Neural progenitor cell (in vitro differentiated cells): ENCODE measurements around the gene RPA1. TPM values are rescaled to one million over a fixed set of nuclear protein-coding genes. Genes with fewer than 3 reads are reported as not detected.

Experiments
- DNase-seq: peaks from one replicate; pipeline ENCODE4 v3.0.0-alpha.2; 2016; ENCODE audit warnings: low spot score
- H2AFZ ChIP-seq: fragments of 200-600 bp; sonication (generic); replicated peaks from 2 replicates; pipeline ENCODE4 v1.6.1; 2016; ENCODE audit warnings: antibody characterized with exemption
- H3F3A ChIP-seq: fragments of 200-600 bp; sonication (generic); 2 replicates; pipeline ENCODE4 v1.6.1; 2016; ENCODE audit warnings: antibody characterized with exemption, low read depth
- H3K27ac ChIP-seq: fragments of 200-600 bp; sonication (generic); 2 replicates; pipeline ENCODE4 v1.5.1; 2016; ENCODE audit warnings: mild to moderate bottlenecking
- H3K27me3 ChIP-seq: fragments of 200-600 bp; sonication (generic); 2 replicates; pipeline ENCODE4 v1.6.1; 2016; ENCODE audit warnings: mild to moderate bottlenecking, moderate library complexity
- H3K36me3 ChIP-seq: fragments of 200-600 bp; sonication (generic); 2 replicates; pipeline ENCODE4 v1.5.1; 2016
- H3K4me1 ChIP-seq: fragments of 200-600 bp; sonication (generic); 2 replicates; pipeline ENCODE4 v1.6.1; 2016; ENCODE audit warnings: mixed run types
- H3K4me2 ChIP-seq: fragments of 200-600 bp; sonication (generic); 2 replicates; pipeline ENCODE4 v1.6.1; 2016
- H3K4me3 ChIP-seq: fragments of 200-600 bp; sonication (generic); 2 replicates; pipeline ENCODE4 v1.5.1; 2016
- H3K79me2 ChIP-seq: fragments of 200-600 bp; sonication (generic); 2 replicates; pipeline ENCODE4 v1.6.1; 2016; ENCODE audit warnings: low read depth
- H3K9ac ChIP-seq: fragments of 200-600 bp; sonication (generic); 2 replicates; pipeline ENCODE4 v1.6.1; 2016
- H3K9me3 ChIP-seq: fragments of 200-600 bp; sonication (generic); 2 replicates; pipeline ENCODE4 v1.5.1; 2016; ENCODE audit warnings: low read depth
- H4K20me1 ChIP-seq: fragments of 200-600 bp; sonication (generic); 2 replicates; pipeline ENCODE4 v1.6.1; 2016; ENCODE audit warnings: low read depth
- H3K27ac Mint-ChIP-seq: 3 replicates; pipeline ENCODE4 v1.8.0; 2021; ENCODE audit warnings: mixed read lengths
- H3K27me3 Mint-ChIP-seq: 2 replicates; pipeline ENCODE4 v1.8.0; 2022; ENCODE audit warnings: low read depth, mild to moderate bottlenecking, inconsistent platforms, moderate library complexity, mixed read lengths; ENCODE audit not compliant: insufficient read depth
- H3K36me3 Mint-ChIP-seq: 3 replicates; pipeline ENCODE4 v1.8.0; 2021; ENCODE audit warnings: mixed read lengths
- H3K4me1 Mint-ChIP-seq: 3 replicates; pipeline ENCODE4 v1.8.0; 2021; ENCODE audit warnings: mixed read lengths
- H3K4me3 Mint-ChIP-seq: 3 replicates; pipeline ENCODE4 v1.8.0; 2021; ENCODE audit warnings: mild to moderate bottlenecking, moderate library complexity, mixed read lengths
- H3K9me3 Mint-ChIP-seq: 3 replicates; pipeline ENCODE4 v1.8.0; 2020; ENCODE audit warnings: mixed read lengths
- EZH2 ChIP-seq: fragments of 200-600 bp; sonication (generic); IDR thresholded peaks from 2 replicates; pipeline ENCODE4 v1.6.1; 2017; ENCODE audit warnings: antibody characterized with exemption, mild to moderate bottlenecking, moderate library complexity
- EZH2phosphoT487 ChIP-seq: fragments of 200-600 bp; sonication (generic); IDR thresholded peaks from 2 replicates; pipeline ENCODE4 v1.6.1; 2017; ENCODE audit warnings: antibody characterized with exemption
- total RNA-seq: library from RNA; depleted of rRNA; stranded (reverse); fragments of >200 nt; gene quantifications from 2 replicates; pipeline ENCODE4 v1.2.3, GENCODE V29; 2015; ENCODE audit warnings: low replicate concordance
- TF ChIP-seq, protein P1 (sequence below): fragments of 200-600 bp; sonication (generic); IDR thresholded peaks from 2 replicates; pipeline ENCODE4 v1.5.1; 2017; ENCODE audit warnings: antibody characterized with exemption, mild to moderate bottlenecking

The RPA1 gene
- total RNA-seq, 1 donor from 2014 or later, result 94.4 TPM

DNA sequence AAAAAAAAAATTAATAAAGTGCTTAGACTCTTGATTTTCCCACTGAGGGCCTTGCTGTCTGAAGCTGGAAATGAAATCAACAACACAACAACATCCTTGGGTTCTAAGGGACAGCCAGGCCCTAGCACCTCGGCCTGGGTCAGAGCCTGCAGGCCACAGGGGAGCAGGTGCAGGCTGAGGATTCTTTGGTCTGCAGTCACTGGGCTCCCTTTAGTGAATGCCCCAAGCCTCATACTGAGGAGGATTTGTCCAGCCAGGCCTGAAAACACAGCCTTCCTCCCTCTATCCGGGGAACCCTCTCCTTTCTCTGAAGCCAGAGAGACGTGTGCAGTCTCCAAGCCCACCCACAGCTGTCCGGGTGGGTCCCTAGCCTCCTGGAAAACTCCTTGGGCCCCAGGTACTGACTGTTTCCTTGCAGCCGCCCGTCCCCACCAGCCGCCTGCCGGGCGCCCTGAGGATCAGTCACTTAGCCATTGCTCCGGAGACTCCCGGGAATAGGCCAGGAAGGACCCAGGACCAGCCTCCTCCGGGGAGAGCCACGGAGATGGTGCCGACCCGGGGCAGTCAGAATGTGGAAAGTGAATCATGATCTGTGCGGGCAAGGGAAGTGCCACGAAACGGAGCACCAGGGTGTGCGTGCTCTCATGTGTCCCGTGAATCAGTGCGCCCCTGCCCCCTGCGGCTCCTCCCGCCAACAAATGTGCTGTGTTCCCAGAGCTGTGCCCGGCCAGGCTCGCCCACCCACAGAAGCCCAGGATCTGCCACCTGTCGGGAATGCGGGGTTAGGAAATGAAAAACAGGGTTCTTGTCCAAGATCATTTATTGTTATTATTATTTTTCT lies 104.3 kb downstream of the RPA1 start:
- H3K79me2 ChIP-seq, result no peaks in the 10 kb centered on the region
- Mint-ChIP-seq H3K9me3 (no peaks in the 10 kb centered on the region), H3K27me3 (peaks cover 6% of the 10 kb centered on the region), H3K4me1 (peaks cover 45% of the 10 kb centered on the region), H3K4me3 (no peak overlapping the region), H3K27ac (peak overlapping the region; percentile 53), H3K36me3 (no peaks in the 10 kb centered on the region)
- H3F3A ChIP-seq, result peaks cover 36% of the 10 kb centered on the region
- H3K4me1 ChIP-seq, result peaks cover 46% of the 10 kb centered on the region
- H3K36me3 ChIP-seq, result no peaks in the 10 kb centered on the region
- no peaks in the 10 kb centered on the region for H4K20me1 ChIP-seq
- no peak overlapping the region for H3K27ac ChIP-seq
- H3K9me3 ChIP-seq, result no peaks in the 10 kb centered on the region
- H2AFZ ChIP-seq, result no peak overlapping the region
- DNase-seq, result peak; percentile 61
- H3K9ac ChIP-seq, result no peak overlapping the region
- H3K4me3 ChIP-seq, result no peak overlapping the region
- no peaks in the 10 kb centered on the region for H3K27me3 ChIP-seq
- no peak overlapping the region for H3K4me2 ChIP-seq
- TF ChIP-seq EZH2, result no peak

DNA sequence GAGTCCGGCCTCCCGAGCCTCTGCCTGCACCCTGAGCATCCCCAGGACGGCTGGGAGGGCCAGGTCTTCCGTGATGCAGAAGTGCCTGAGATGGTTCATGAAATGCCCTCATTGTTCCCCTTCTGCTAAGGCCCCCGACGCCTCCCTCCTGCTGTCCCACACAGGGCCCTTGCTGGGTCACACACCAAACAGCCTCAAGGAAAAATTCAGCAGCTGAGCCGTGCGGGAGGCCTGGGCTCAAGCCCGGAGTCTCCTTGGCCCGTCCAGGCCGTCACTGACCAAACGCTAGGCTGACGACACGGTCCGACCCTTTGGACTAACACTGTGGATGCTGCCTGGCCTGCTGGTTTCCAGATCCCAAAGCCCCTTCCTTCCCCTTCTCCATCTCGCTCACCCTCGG lies 105.1 kb downstream of the RPA1 start:
- Histone ChIP-seq H3K9me3 (no peaks in the 10 kb centered on the region), H3K4me1 (peaks cover 45% of the 10 kb centered on the region), H3K27ac (no peak overlapping the region), H4K20me1 (no peaks in the 10 kb centered on the region), H3K4me3 (no peak overlapping the region), H3K36me3 (no peaks in the 10 kb centered on the region), H3K9ac (no peak overlapping the region), H3K79me2 (no peaks in the 10 kb centered on the region), H2AFZ (no peak overlapping the region), H3F3A (peaks cover 36% of the 10 kb centered on the region), H3K27me3 (no peaks in the 10 kb centered on the region), H3K4me2 (peak overlapping the region; percentile 6)
- TF ChIP-seq EZH2phosphoT487, result no peak
- TF ChIP-seq EZH2, result no peak
- TF ChIP-seq, protein P1, sequence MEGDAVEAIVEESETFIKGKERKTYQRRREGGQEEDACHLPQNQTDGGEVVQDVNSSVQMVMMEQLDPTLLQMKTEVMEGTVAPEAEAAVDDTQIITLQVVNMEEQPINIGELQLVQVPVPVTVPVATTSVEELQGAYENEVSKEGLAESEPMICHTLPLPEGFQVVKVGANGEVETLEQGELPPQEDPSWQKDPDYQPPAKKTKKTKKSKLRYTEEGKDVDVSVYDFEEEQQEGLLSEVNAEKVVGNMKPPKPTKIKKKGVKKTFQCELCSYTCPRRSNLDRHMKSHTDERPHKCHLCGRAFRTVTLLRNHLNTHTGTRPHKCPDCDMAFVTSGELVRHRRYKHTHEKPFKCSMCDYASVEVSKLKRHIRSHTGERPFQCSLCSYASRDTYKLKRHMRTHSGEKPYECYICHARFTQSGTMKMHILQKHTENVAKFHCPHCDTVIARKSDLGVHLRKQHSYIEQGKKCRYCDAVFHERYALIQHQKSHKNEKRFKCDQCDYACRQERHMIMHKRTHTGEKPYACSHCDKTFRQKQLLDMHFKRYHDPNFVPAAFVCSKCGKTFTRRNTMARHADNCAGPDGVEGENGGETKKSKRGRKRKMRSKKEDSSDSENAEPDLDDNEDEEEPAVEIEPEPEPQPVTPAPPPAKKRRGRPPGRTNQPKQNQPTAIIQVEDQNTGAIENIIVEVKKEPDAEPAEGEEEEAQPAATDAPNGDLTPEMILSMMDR, result no peak
- no peaks in the 10 kb centered on the region for H3K9me3 Mint-ChIP-seq
- no peaks in the 10 kb centered on the region for H3K36me3 Mint-ChIP-seq
- peaks cover 3% of the 10 kb centered on the region for H3K27me3 Mint-ChIP-seq
- H3K4me3 Mint-ChIP-seq, result no peak overlapping the region
- no peak overlapping the region for H3K27ac Mint-ChIP-seq
- DNase-seq, result no peak
- peaks cover 38% of the 10 kb centered on the region for H3K4me1 Mint-ChIP-seq

DNA sequence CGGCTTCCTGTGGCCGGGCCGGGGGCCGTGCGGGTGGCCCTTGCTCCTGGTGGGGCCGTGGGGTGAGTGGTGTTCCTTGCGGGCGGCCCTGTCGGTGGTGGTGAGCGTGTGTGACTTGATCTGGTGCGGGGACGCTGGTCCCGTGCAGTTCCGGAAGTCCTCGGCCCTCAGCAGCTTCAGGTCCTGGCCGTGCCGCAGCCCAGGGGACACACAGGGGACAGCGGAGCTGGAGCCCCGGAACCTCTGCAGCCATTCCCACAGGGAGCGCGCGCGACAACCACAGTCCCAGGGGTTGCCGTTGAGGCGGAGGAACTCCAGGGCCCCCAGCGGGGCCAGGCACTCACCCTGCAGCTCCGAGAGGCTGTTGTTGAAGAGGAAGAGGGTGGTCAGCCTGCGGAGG lies 107.0 kb downstream of the RPA1 start:
- no peaks in the 10 kb centered on the region for H3K27me3 ChIP-seq
- H3K4me1 ChIP-seq, result peaks cover 49% of the 10 kb centered on the region
- TF ChIP-seq EZH2 (no peak), EZH2phosphoT487 (no peak)
- TF ChIP-seq, protein P1, result no peak
- H3K4me1 Mint-ChIP-seq, result peaks cover 35% of the 10 kb centered on the region
- H3K27ac Mint-ChIP-seq, result no peak overlapping the region
- H3K36me3 Mint-ChIP-seq, result no peaks in the 10 kb centered on the region
- no peak overlapping the region for H3K4me3 Mint-ChIP-seq
- peaks cover 2% of the 10 kb centered on the region for H3K27me3 Mint-ChIP-seq
- H3K27ac ChIP-seq, result no peak overlapping the region
- peaks cover 18% of the 10 kb centered on the region for H3F3A ChIP-seq
- no peak overlapping the region for H2AFZ ChIP-seq
- H3K79me2 ChIP-seq, result no peaks in the 10 kb centered on the region
- no peaks in the 10 kb centered on the region for H3K9me3 ChIP-seq
- no peak for DNase-seq
- no peak overlapping the region for H3K4me3 ChIP-seq
- no peak overlapping the region for H3K4me2 ChIP-seq
- H4K20me1 ChIP-seq, result no peaks in the 10 kb centered on the region
- H3K9me3 Mint-ChIP-seq, result no peaks in the 10 kb centered on the region
- H3K36me3 ChIP-seq, result no peaks in the 10 kb centered on the region
- no peak overlapping the region for H3K9ac ChIP-seq

DNA sequence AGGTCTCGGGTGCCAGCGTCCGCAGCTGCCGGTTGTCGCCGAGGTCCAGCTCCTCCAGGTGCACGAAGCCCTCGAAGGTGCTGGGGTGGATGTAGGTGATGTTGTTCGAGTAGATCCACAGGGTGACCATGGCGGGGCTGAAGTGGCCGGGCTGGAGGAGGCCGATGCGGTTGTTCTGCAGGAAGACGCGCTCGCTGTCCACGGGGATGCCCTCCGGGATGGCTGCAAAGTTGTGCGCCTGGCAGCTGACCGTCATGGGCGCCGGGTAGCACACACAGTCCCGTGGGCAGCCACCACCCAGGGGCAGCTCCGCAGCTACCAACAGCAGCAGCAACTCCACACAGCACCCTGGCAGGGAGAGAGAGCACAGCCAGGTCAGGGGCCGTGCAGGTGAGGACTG lies 107.7 kb downstream of the RPA1 start:
- Histone ChIP-seq H3K4me3 (no peak overlapping the region), H3K9me3 (no peaks in the 10 kb centered on the region), H3K9ac (no peak overlapping the region), H4K20me1 (no peaks in the 10 kb centered on the region), H3K4me2 (no peak overlapping the region), H3K79me2 (no peaks in the 10 kb centered on the region), H3F3A (peaks cover 12% of the 10 kb centered on the region), H2AFZ (no peak overlapping the region), H3K27me3 (no peaks in the 10 kb centered on the region), H3K36me3 (no peaks in the 10 kb centered on the region), H3K27ac (no peak overlapping the region), H3K4me1 (peaks cover 48% of the 10 kb centered on the region)
- TF ChIP-seq, protein P1, result no peak
- no peak for TF ChIP-seq EZH2
- no peak for TF ChIP-seq EZH2phosphoT487
- H3K27me3 Mint-ChIP-seq, result peaks cover 2% of the 10 kb centered on the region
- H3K9me3 Mint-ChIP-seq, result no peaks in the 10 kb centered on the region
- no peak for DNase-seq
- no peak overlapping the region for H3K27ac Mint-ChIP-seq
- no peak overlapping the region for H3K4me3 Mint-ChIP-seq
- no peaks in the 10 kb centered on the region for H3K36me3 Mint-ChIP-seq
- peaks cover 31% of the 10 kb centered on the region for H3K4me1 Mint-ChIP-seq
